Natural killer cell treated with Interleukin-12 subunit alpha and Interleukin-12 subunit beta and Interleukin-15 and Interleukin-18, amount 100 ng/mL, for 72 hours (primary cell): ENCODE data around the gene CEP72. TPM values are rescaled to one million over a fixed set of nuclear protein-coding genes. Genes with fewer than 3 reads are reported as not detected.

Source experiments
- ATAC-seq, 2 donors: fragments of 150-1000 bp; cut with Tn5 transposase in 1 of 2; sonication (Bioruptor Pico), chemical (Tn5 transposase) in 1 of 2; 2 replicates each; pipeline ENCODE4 v1.10.0; 2021
- DNase-seq: peaks from one replicate; pipeline ENCODE4 v3.0.0; 2022; ENCODE audit warnings: low spot score
- H3K27ac Mint-ChIP-seq, 2 donors: 1 replicate in 1 of 2; 2 replicates in 1 of 2; pipeline ENCODE4 v1.8.0; 2022; ENCODE audit warnings: mixed read lengths in 2 of 2, mild to moderate bottlenecking in 1 of 2, moderate library complexity in 1 of 2
- H3K27me3 Mint-ChIP-seq, 2 donors: 1 replicate in 1 of 2; 2 replicates in 1 of 2; pipeline ENCODE4 v1.8.0; 2022; ENCODE audit warnings: mixed read lengths in 2 of 2
- H3K36me3 Mint-ChIP-seq: one replicate; pipeline ENCODE4 v1.8.0; 2022; ENCODE audit warnings: mixed read lengths
- H3K4me1 Mint-ChIP-seq, 2 donors: 1 replicate in 1 of 2; 2 replicates in 1 of 2; pipeline ENCODE4 v1.8.0; 2022; ENCODE audit warnings: low read depth in 2 of 2, mixed read lengths in 2 of 2, mild to moderate bottlenecking in 1 of 2
- H3K4me3 Mint-ChIP-seq: one replicate; pipeline ENCODE4 v1.8.0; 2022; ENCODE audit warnings: mixed read lengths
- H3K9me3 Mint-ChIP-seq: 2 replicates; pipeline ENCODE4 v1.8.0; 2022; ENCODE audit warnings: mixed read lengths
- total RNA-seq, 2 donors: library from RNA; stranded (reverse); gene quantifications; one replicate each; pipeline ENCODE4 v1.2.3, GENCODE V29; 2022

Gene CEP72
- total RNA-seq, 2 donors from 2014 or later = 15.3 to 58.1 TPM

- Mint-ChIP-seq H3K36me3 (peaks cover 8% of the 10 kb centered on the region), H3K4me3 (no peak overlapping the region)
- ATAC-seq = no peak
These were observed 58.5 kb downstream of the CEP72 start for GRCh38 chr5:670396-671270.

GRCh38 chr5:671459-672328, 59.6 kb downstream of the CEP72 start:
- H3K4me3 Mint-ChIP-seq = no peak overlapping the region
- H3K27ac Mint-ChIP-seq = no peak overlapping the region

More at GRCh38 chr5:670396-671270, 58.5 kb downstream of the CEP72 start:
- Mint-ChIP-seq H3K27me3 (peaks cover 0 to 4% of the 10 kb centered on the region in 2 donors), H3K27ac (no peak overlapping the region), H3K4me1 (peaks cover 0 to 8% of the 10 kb centered on the region in 2 donors), H3K9me3 (no peaks in the 10 kb centered on the region)
- no peak for DNase-seq

GRCh38 chr5:672329-673160, 60.4 kb downstream of the CEP72 start:
- ATAC-seq = no peak
- Mint-ChIP-seq H3K4me1 (peaks cover 0 to 6% of the 10 kb centered on the region in 2 donors), H3K27me3 (peaks cover 0 to 4% of the 10 kb centered on the region in 2 donors), H3K27ac (no peak overlapping the region), H3K4me3 (no peak overlapping the region), H3K36me3 (peaks cover 2% of the 10 kb centered on the region), H3K9me3 (no peaks in the 10 kb centered on the region)
- no peak for DNase-seq

More at GRCh38 chr5:671459-672328, 59.6 kb downstream of the CEP72 start:
- no peaks in the 10 kb centered on the region for H3K9me3 Mint-ChIP-seq
- ATAC-seq = peak; percentile 73 to 76
- peaks cover 8% of the 10 kb centered on the region for H3K36me3 Mint-ChIP-seq
- peak; percentile 60 for DNase-seq
- H3K27me3 Mint-ChIP-seq = peaks cover 0 to 4% of the 10 kb centered on the region in 2 donors
- peaks cover 0 to 8% of the 10 kb centered on the region in 2 donors for H3K4me1 Mint-ChIP-seq

- DNase-seq = no peak
- peaks cover 0 to 5% of the 10 kb centered on the region in 2 donors for H3K4me1 Mint-ChIP-seq
- H3K27ac Mint-ChIP-seq = no peak overlapping the region
- no peaks in the 10 kb centered on the region for H3K9me3 Mint-ChIP-seq
- H3K4me3 Mint-ChIP-seq = no peak overlapping the region
- no peaks in the 10 kb centered on the region for H3K36me3 Mint-ChIP-seq
- H3K27me3 Mint-ChIP-seq = peaks cover 0 to 4% of the 10 kb centered on the region in 2 donors
- no peak for ATAC-seq
These were observed 61.2 kb downstream of the CEP72 start for GRCh38 chr5:673161-673830.

- DNase-seq (no peak), ATAC-seq (no peak)
- Mint-ChIP-seq H3K4me1 (peaks cover 0 to 5% of the 10 kb centered on the region in 2 donors), H3K27ac (no peak overlapping the region), H3K36me3 (no peaks in the 10 kb centered on the region), H3K4me3 (no peak overlapping the region), H3K27me3 (peaks cover 0 to 4% of the 10 kb centered on the region in 2 donors), H3K9me3 (no peaks in the 10 kb centered on the region)
These were observed 61.9 kb downstream of the CEP72 start for GRCh38 chr5:673831-674629.

- Mint-ChIP-seq H3K4me3 (no peak overlapping the region), H3K27ac (no peak overlapping the region), H3K36me3 (no peaks in the 10 kb centered on the region), H3K9me3 (no peaks in the 10 kb centered on the region), H3K27me3 (peaks cover 0 to 4% of the 10 kb centered on the region in 2 donors), H3K4me1 (peaks cover 0 to 5% of the 10 kb centered on the region in 2 donors)
- ATAC-seq = no peak
- no peak for DNase-seq
These were observed 62.5 kb downstream of the CEP72 start for GRCh38 chr5:674630-675011.

- Mint-ChIP-seq H3K4me3 (no peak overlapping the region), H3K27me3 (peaks cover 0 to 4% of the 10 kb centered on the region in 2 donors), H3K9me3 (no peaks in the 10 kb centered on the region), H3K4me1 (peaks cover 0 to 5% of the 10 kb centered on the region in 2 donors), H3K36me3 (no peaks in the 10 kb centered on the region), H3K27ac (no peak overlapping the region)
- DNase-seq (no peak), ATAC-seq (no peak)
These were observed 63.2 kb downstream of the CEP72 start for GRCh38 chr5:675111-675870.

- no peak overlapping the region for H3K27ac Mint-ChIP-seq
- DNase-seq (no peak), ATAC-seq (no peak)
- peaks cover 0 to 5% of the 10 kb centered on the region in 2 donors for H3K4me1 Mint-ChIP-seq
- H3K9me3 Mint-ChIP-seq = no peaks in the 10 kb centered on the region
- no peak overlapping the region for H3K4me3 Mint-ChIP-seq
- no peaks in the 10 kb centered on the region for H3K36me3 Mint-ChIP-seq
- peaks cover 0 to 4% of the 10 kb centered on the region in 2 donors for H3K27me3 Mint-ChIP-seq
These were observed 63.9 kb downstream of the CEP72 start for GRCh38 chr5:675871-676698.

GRCh38 chr5:676699-677076, 64.5 kb downstream of the CEP72 start:
- Mint-ChIP-seq H3K27ac (no peak overlapping the region), H3K36me3 (no peaks in the 10 kb centered on the region), H3K27me3 (peaks cover 0 to 4% of the 10 kb centered on the region in 2 donors), H3K4me3 (no peak overlapping the region), H3K4me1 (peaks cover 0 to 5% of the 10 kb centered on the region in 2 donors), H3K9me3 (no peaks in the 10 kb centered on the region)
- no peak for DNase-seq
- ATAC-seq = no peak

GRCh38 chr5:677131-678101, 65.3 kb downstream of the CEP72 start:
- no peaks in the 10 kb centered on the region for H3K36me3 Mint-ChIP-seq
- peaks cover 0 to 3% of the 10 kb centered on the region in 2 donors for H3K27me3 Mint-ChIP-seq
- no peak overlapping the region for H3K4me3 Mint-ChIP-seq
- no peak for DNase-seq
- H3K4me1 Mint-ChIP-seq = peaks cover 0 to 2% of the 10 kb centered on the region in 2 donors
- H3K27ac Mint-ChIP-seq = no peak overlapping the region
- H3K9me3 Mint-ChIP-seq = no peaks in the 10 kb centered on the region
- no peak for ATAC-seq
